ENCODE results near the gene ZNF860.

ZNF860 gene

DNA sequence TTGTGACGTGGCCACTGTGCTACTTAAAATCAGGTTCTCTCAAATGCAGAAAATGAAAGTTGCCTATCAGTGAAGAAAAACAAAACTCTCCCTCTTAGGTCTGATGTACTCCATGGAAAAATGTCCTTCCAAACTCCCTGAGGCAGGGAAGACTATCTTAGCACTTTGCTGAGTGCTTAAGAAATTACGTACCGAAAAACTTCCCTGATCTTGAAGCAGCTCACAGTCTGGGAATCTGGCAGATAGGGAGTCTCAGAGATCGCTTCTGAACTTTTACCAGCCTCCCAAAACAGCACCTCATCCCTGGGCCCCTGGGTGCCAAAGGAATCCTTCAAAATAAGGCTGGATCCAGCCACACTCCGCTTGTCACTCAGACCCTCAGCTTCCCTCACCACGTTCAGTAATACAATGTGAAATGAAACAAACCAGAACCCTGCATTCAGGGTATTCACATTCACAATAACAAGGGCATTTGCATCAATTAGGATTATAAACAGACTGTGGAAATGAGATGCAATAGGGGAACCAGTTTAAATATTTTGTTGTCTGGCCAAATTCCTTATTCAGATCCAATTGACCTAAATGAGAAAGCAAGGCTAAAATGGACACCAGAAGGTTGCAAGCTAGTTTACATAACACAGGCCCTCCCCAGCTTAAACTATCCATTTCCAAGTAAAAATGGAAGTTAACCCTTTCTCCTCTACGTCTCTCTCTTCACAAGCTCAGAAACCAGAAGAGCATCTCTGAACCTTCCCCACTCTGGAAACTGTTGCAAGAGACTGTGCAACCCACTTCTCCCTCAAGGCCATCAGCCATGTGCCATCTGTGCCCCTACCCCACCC lies 21.4 kb upstream of the ZNF860 start:
- peaks cover 7 to 8% of the 10 kb centered on the region in 2 donors for H3K9me3 ChIP-seq (replicated peaks in 1 of 2; ENCODE audit: control insufficient read depth in 2 of 2, insufficient read depth in 1 of 2, low read depth in 1 of 2, low read length in 2 of 2)
- H2BK120ac ChIP-seq (ENCODE audit: low read depth, low read length): no peak overlapping the region
- H3K27ac ChIP-seq (replicated peaks; ENCODE audit: low read length): no peak overlapping the region
- no peak overlapping the region for H2BK5ac ChIP-seq (ENCODE audit: low read length)
- peak overlapping the region; percentile 64 for H2AFZ ChIP-seq (ENCODE audit: low read length)
- no peak overlapping the region for H4K91ac ChIP-seq (ENCODE audit: low read depth, low read length, poor library complexity)
- H3K4me2 ChIP-seq (ENCODE audit: insufficient read depth, low read length, poor library complexity, severe bottlenecking): no peak overlapping the region
- no peak for DNase-seq (ENCODE audit: low spot score)
- H3K14ac ChIP-seq (ENCODE audit: low read length): no peak overlapping the region
- no peak overlapping the region for H4K8ac ChIP-seq (ENCODE audit: low read depth, low read length)
- no peak overlapping the region for H3K4me3 ChIP-seq (ENCODE audit: low read length in 2 of 2)
- H3K18ac ChIP-seq (ENCODE audit: low read length): peak overlapping the region; percentile 80
- H3K23ac ChIP-seq (ENCODE audit: low read depth, low read length, poor library complexity): no peak overlapping the region
- H3K27me3 ChIP-seq (ENCODE audit: control insufficient read depth in 3 of 3, insufficient read depth in 3 of 3, low read depth in 1 of 3, low read length in 3 of 3): no peaks in the 10 kb centered on the region
- peaks cover 3 to 11% of the 10 kb centered on the region in 2 donors for H3K4me1 ChIP-seq (ENCODE audit: control insufficient read depth in 2 of 2, insufficient read depth in 1 of 2, low read depth in 1 of 2, low read length in 2 of 2)
- H3K36me3 ChIP-seq (replicated peaks in 1 of 2; ENCODE audit: control insufficient read depth in 2 of 2, insufficient read depth in 2 of 2, low read length in 2 of 2): no peaks in the 10 kb centered on the region
- H2BK12ac ChIP-seq (ENCODE audit: low read length): no peak overlapping the region
- H3K79me1 ChIP-seq (ENCODE audit: low read depth, low read length): no peaks in the 10 kb centered on the region
- H3K9ac ChIP-seq (ENCODE audit: low read depth, low read length, poor library complexity): no peak overlapping the region
- H2AK5ac ChIP-seq (ENCODE audit: low read depth, low read length): no peak overlapping the region
- WGBS, 2 donors (ENCODE audit: extremely low coverage in 2 of 2, insufficient read length in 2 of 2, insufficient replicate concordance in 1 of 2): no CpG with 5 or more reads among the region's 7 CpGs
- H3K4ac ChIP-seq (ENCODE audit: low read length): no peak overlapping the region
- no peak overlapping the region for H2BK15ac ChIP-seq (ENCODE audit: low read length)

- no peak overlapping the region for H4K8ac ChIP-seq (ENCODE audit: low read depth, low read length)
- H3K27ac ChIP-seq (replicated peaks; ENCODE audit: low read length): no peak overlapping the region
- H3K4ac ChIP-seq (ENCODE audit: low read length): no peak overlapping the region
- no peak overlapping the region for H2BK12ac ChIP-seq (ENCODE audit: low read length)
- H3K4me1 ChIP-seq (ENCODE audit: control insufficient read depth in 2 of 2, insufficient read depth in 1 of 2, low read depth in 1 of 2, low read length in 2 of 2): peaks cover 3 to 11% of the 10 kb centered on the region in 2 donors
- H2AFZ ChIP-seq (ENCODE audit: low read length): no peak overlapping the region
- H2BK15ac ChIP-seq (ENCODE audit: low read length): no peak overlapping the region
- no peak for DNase-seq (ENCODE audit: low spot score)
- H3K18ac ChIP-seq (ENCODE audit: low read length): peak overlapping the region; percentile 80
- no peaks in the 10 kb centered on the region for H3K27me3 ChIP-seq (ENCODE audit: control insufficient read depth in 3 of 3, insufficient read depth in 3 of 3, low read depth in 1 of 3, low read length in 3 of 3)
- H2AK5ac ChIP-seq (ENCODE audit: low read depth, low read length): no peak overlapping the region
- H3K79me1 ChIP-seq (ENCODE audit: low read depth, low read length): no peaks in the 10 kb centered on the region
- H4K91ac ChIP-seq (ENCODE audit: low read depth, low read length, poor library complexity): no peak overlapping the region
- no CpG with 5 or more reads among the region's 4 CpGs for WGBS, 2 donors (ENCODE audit: extremely low coverage in 2 of 2, insufficient read length in 2 of 2, insufficient replicate concordance in 1 of 2)
- H3K9me3 ChIP-seq (replicated peaks in 1 of 2; ENCODE audit: control insufficient read depth in 2 of 2, insufficient read depth in 1 of 2, low read depth in 1 of 2, low read length in 2 of 2): peaks cover under 1% of the 10 kb centered on the region in 2 donors
- H3K14ac ChIP-seq (ENCODE audit: low read length): no peak overlapping the region
- no peak overlapping the region for H2BK120ac ChIP-seq (ENCODE audit: low read depth, low read length)
- no peaks in the 10 kb centered on the region for H3K36me3 ChIP-seq (replicated peaks in 1 of 2; ENCODE audit: control insufficient read depth in 2 of 2, insufficient read depth in 2 of 2, low read length in 2 of 2)
- H3K4me3 ChIP-seq (ENCODE audit: low read length in 2 of 2): no peak overlapping the region
- no peak overlapping the region for H2BK5ac ChIP-seq (ENCODE audit: low read length)
- H3K9ac ChIP-seq (ENCODE audit: low read depth, low read length, poor library complexity): no peak overlapping the region
- no peak overlapping the region for H3K4me2 ChIP-seq (ENCODE audit: insufficient read depth, low read length, poor library complexity, severe bottlenecking)
- no peak overlapping the region for H3K23ac ChIP-seq (ENCODE audit: low read depth, low read length, poor library complexity)
These were observed 20.6 kb upstream of the ZNF860 start for GRCh38 chr3:31960793-31961431.

DNA sequence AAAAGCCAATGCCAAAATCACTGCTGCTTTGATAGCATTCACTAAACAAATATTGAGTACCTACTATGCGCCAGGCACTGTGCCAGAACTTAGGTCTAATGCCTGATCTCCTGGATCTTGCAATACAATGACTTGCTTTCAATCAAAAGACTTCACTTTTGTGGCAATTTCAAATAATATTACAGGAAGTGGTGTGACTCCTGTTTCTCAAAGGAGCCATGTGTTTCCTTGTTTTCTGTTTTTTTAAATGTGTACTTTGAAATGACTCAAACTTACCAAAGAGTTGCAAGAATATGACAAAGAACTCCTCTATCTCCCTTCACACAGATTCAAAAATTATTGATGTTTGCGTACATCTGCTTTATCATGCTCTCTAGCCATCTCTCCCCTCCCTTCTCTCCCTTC lies 18.7 kb upstream of the ZNF860 start:
- Histone ChIP-seq H3K79me1 (ENCODE audit: low read depth, low read length) (no peaks in the 10 kb centered on the region), H3K27ac (replicated peaks; ENCODE audit: low read length) (no peak overlapping the region), H3K4me2 (ENCODE audit: insufficient read depth, low read length, poor library complexity, severe bottlenecking) (no peak overlapping the region), H2BK15ac (ENCODE audit: low read length) (no peak overlapping the region), H4K91ac (ENCODE audit: low read depth, low read length, poor library complexity) (no peak overlapping the region), H3K4me1 (ENCODE audit: control insufficient read depth in 2 of 2, insufficient read depth in 1 of 2, low read depth in 1 of 2, low read length in 2 of 2) (peaks cover 3 to 11% of the 10 kb centered on the region in 2 donors), H2AK5ac (ENCODE audit: low read depth, low read length) (no peak overlapping the region), H3K23ac (ENCODE audit: low read depth, low read length, poor library complexity) (no peak overlapping the region), H3K36me3 (replicated peaks in 1 of 2; ENCODE audit: control insufficient read depth in 2 of 2, insufficient read depth in 2 of 2, low read length in 2 of 2) (no peaks in the 10 kb centered on the region), H3K18ac (ENCODE audit: low read length) (no peak overlapping the region), H2BK5ac (ENCODE audit: low read length) (no peak overlapping the region), H3K27me3 (ENCODE audit: control insufficient read depth in 3 of 3, insufficient read depth in 3 of 3, low read depth in 1 of 3, low read length in 3 of 3) (no peaks in the 10 kb centered on the region), H2BK120ac (ENCODE audit: low read depth, low read length) (no peak overlapping the region), H3K4ac (ENCODE audit: low read length) (no peak overlapping the region), H2BK12ac (ENCODE audit: low read length) (no peak overlapping the region), H3K14ac (ENCODE audit: low read length) (no peak overlapping the region), H3K9ac (ENCODE audit: low read depth, low read length, poor library complexity) (no peak overlapping the region), H3K4me3 (ENCODE audit: low read length in 2 of 2) (no peak overlapping the region), H4K8ac (ENCODE audit: low read depth, low read length) (no peak overlapping the region), H3K9me3 (replicated peaks in 1 of 2; ENCODE audit: control insufficient read depth in 2 of 2, insufficient read depth in 1 of 2, low read depth in 1 of 2, low read length in 2 of 2) (no peaks in the 10 kb centered on the region), H2AFZ (ENCODE audit: low read length) (no peak overlapping the region)
- no peak for DNase-seq (ENCODE audit: low spot score)
- no CpG with 5 or more reads among the region's 2 CpGs for WGBS, 2 donors (ENCODE audit: extremely low coverage in 2 of 2, insufficient read length in 2 of 2, insufficient replicate concordance in 1 of 2)

DNA sequence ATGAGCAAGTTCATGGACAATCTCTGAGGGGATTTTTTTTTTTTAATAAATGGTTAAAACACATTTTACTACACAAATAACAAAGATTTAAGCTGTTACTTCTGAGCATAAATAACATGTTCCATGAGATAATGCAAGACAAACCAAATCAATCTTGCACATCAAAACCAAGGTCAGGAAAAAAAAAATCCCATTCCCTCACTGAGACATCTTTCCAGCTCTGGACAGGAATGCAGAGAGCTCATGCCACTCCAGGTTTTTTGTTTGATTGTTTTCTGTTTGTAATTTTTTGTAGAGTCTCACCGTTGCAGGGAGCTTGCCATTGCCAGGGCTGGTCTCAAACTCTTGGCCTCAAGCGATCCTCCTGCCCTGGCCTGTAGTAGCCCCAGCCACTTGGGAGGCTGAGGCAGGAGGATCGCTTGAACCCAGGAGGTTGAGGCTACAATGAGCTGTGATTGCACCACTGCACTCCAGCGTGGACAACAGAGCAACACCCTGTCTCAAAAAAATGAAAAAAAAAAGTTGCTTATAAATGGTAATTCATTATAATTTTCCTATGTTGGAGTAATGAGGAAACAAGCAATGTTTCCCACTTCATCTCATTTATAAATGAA lies 14.5 kb upstream of the ZNF860 start:
- Histone ChIP-seq H3K14ac (ENCODE audit: low read length) (no peak overlapping the region), H3K36me3 (replicated peaks in 1 of 2; ENCODE audit: control insufficient read depth in 2 of 2, insufficient read depth in 2 of 2, low read length in 2 of 2) (no peaks in the 10 kb centered on the region), H3K4me2 (ENCODE audit: insufficient read depth, low read length, poor library complexity, severe bottlenecking) (no peak overlapping the region), H2BK15ac (ENCODE audit: low read length) (no peak overlapping the region), H4K91ac (ENCODE audit: low read depth, low read length, poor library complexity) (no peak overlapping the region), H3K18ac (ENCODE audit: low read length) (no peak overlapping the region), H3K27me3 (ENCODE audit: control insufficient read depth in 3 of 3, insufficient read depth in 3 of 3, low read depth in 1 of 3, low read length in 3 of 3) (no peaks in the 10 kb centered on the region), H3K23ac (ENCODE audit: low read depth, low read length, poor library complexity) (no peak overlapping the region), H4K8ac (ENCODE audit: low read depth, low read length) (no peak overlapping the region), H2BK5ac (ENCODE audit: low read length) (no peak overlapping the region), H2BK120ac (ENCODE audit: low read depth, low read length) (no peak overlapping the region), H3K4me3 (ENCODE audit: low read length in 2 of 2) (no peak overlapping the region), H3K9me3 (replicated peaks in 1 of 2; ENCODE audit: control insufficient read depth in 2 of 2, insufficient read depth in 1 of 2, low read depth in 1 of 2, low read length in 2 of 2) (no peaks in the 10 kb centered on the region), H2BK12ac (ENCODE audit: low read length) (no peak overlapping the region), H2AFZ (ENCODE audit: low read length) (no peak overlapping the region), H3K27ac (replicated peaks; ENCODE audit: low read length) (no peak overlapping the region), H3K9ac (ENCODE audit: low read depth, low read length, poor library complexity) (no peak overlapping the region), H3K4ac (ENCODE audit: low read length) (no peak overlapping the region), H3K79me1 (ENCODE audit: low read depth, low read length) (no peaks in the 10 kb centered on the region), H3K4me1 (ENCODE audit: control insufficient read depth in 2 of 2, insufficient read depth in 1 of 2, low read depth in 1 of 2, low read length in 2 of 2) (peaks cover 0 to 5% of the 10 kb centered on the region in 2 donors), H2AK5ac (ENCODE audit: low read depth, low read length) (no peak overlapping the region)
- DNase-seq (ENCODE audit: low spot score): no peak
- WGBS, 2 donors (ENCODE audit: extremely low coverage in 2 of 2, insufficient read length in 2 of 2, insufficient replicate concordance in 1 of 2): no CpG with 5 or more reads among the region's 4 CpGs

All from neuronal stem cell (in vitro differentiated cells).